HG02798 (cell line): ENCODE measurements around the gene GLRX3.
"Not testable (repeated sequence)": the region's sequence is repeated elsewhere in the genome, so short reads cannot be mapped to it uniquely, and the experiment has no call there.

ENCODE experiments used
- ATAC-seq: cut with Tn5 transposase; IDR thresholded peaks from one replicate; pipeline ENCODE4 v1.9.1; 2021; ENCODE audit warnings: mild to moderate bottlenecking; ENCODE audit not compliant: unreplicated experiment, poor library complexity

GLRX3 gene

GRCh38 chr10:130136226-130137089 is at the start of gene GLRX3:
Gene GLRX3 (plus strand): TSS chr10:130136391. CDS start chr10:130136421, 30 bp downstream.
- ATAC-seq = peak; percentile 89

- ATAC-seq = not testable (repeated sequence)
These were observed 45.6 kb upstream of the GLRX3 start for GRCh38 chr10:130090565-130090964.

- ATAC-seq = no peak
These were observed 36.8 kb upstream of the GLRX3 start for GRCh38 chr10:130099344-130099743.

- no peak for ATAC-seq
These were observed 30.5 kb upstream of the GLRX3 start for GRCh38 chr10:130105724-130106123.

- not testable (repeated sequence) for ATAC-seq
These were observed 28.0 kb upstream of the GLRX3 start for GRCh38 chr10:130108146-130108545.

GRCh38 chr10:130108934-130109604 is 27.1 kb upstream of the GLRX3 start:
- no peak for ATAC-seq

- no peak for ATAC-seq
These were observed 26.4 kb upstream of the GLRX3 start for GRCh38 chr10:130109796-130110245.

GRCh38 chr10:130110246-130111112 is 25.7 kb upstream of the GLRX3 start, which contains the start of gene C10orf143:
Gene C10orf143 (minus strand): TSS chr10:130110830. CDS start chr10:130110772, 58 bp downstream.
- peak; percentile 85 for ATAC-seq

- ATAC-seq = peak; percentile 87
These were observed 24.9 kb upstream of the GLRX3 start for GRCh38 chr10:130111113-130111851.

GRCh38 chr10:130111852-130112180 is 24.4 kb upstream of the GLRX3 start:
- ATAC-seq = no peak

- ATAC-seq = no peak
These were observed 23.4 kb upstream of the GLRX3 start for GRCh38 chr10:130112821-130113220.

GRCh38 chr10:130116942-130117341 is 19.2 kb upstream of the GLRX3 start:
- not testable (repeated sequence) for ATAC-seq

GRCh38 chr10:130117535-130117934 is 18.7 kb upstream of the GLRX3 start:
- not testable (repeated sequence) for ATAC-seq

- ATAC-seq = no peak
These were observed 14.6 kb upstream of the GLRX3 start for GRCh38 chr10:130121486-130122079.

GRCh38 chr10:130127364-130128061 is 8.7 kb upstream of the GLRX3 start:
- ATAC-seq = peak; percentile 94

GRCh38 chr10:130128062-130128781 is 8.0 kb upstream of the GLRX3 start:
- no peak for ATAC-seq

GRCh38 chr10:130128922-130129321 is 7.3 kb upstream of the GLRX3 start:
- no peak for ATAC-seq

- ATAC-seq = no peak
These were observed 440 bp upstream of the GLRX3 start for GRCh38 chr10:130135676-130136225.
